Measurements from ENCODE around the gene EPB41L4A. TPM values are rescaled to one million over a fixed set of nuclear protein-coding genes. Genes with fewer than 3 reads are reported as not detected.
"Not testable (repeated sequence)": the region's sequence is repeated elsewhere in the genome, so short reads cannot be mapped to it uniquely, and the experiment has no call there.

The EPB41L4A gene, protein sequence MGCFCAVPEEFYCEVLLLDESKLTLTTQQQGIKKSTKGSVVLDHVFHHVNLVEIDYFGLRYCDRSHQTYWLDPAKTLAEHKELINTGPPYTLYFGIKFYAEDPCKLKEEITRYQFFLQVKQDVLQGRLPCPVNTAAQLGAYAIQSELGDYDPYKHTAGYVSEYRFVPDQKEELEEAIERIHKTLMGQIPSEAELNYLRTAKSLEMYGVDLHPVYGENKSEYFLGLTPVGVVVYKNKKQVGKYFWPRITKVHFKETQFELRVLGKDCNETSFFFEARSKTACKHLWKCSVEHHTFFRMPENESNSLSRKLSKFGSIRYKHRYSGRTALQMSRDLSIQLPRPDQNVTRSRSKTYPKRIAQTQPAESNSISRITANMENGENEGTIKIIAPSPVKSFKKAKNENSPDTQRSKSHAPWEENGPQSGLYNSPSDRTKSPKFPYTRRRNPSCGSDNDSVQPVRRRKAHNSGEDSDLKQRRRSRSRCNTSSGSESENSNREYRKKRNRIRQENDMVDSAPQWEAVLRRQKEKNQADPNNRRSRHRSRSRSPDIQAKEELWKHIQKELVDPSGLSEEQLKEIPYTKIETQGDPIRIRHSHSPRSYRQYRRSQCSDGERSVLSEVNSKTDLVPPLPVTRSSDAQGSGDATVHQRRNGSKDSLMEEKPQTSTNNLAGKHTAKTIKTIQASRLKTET
- total RNA-seq: 33.5 and 48.5 TPM in 2 replicates

DNA sequence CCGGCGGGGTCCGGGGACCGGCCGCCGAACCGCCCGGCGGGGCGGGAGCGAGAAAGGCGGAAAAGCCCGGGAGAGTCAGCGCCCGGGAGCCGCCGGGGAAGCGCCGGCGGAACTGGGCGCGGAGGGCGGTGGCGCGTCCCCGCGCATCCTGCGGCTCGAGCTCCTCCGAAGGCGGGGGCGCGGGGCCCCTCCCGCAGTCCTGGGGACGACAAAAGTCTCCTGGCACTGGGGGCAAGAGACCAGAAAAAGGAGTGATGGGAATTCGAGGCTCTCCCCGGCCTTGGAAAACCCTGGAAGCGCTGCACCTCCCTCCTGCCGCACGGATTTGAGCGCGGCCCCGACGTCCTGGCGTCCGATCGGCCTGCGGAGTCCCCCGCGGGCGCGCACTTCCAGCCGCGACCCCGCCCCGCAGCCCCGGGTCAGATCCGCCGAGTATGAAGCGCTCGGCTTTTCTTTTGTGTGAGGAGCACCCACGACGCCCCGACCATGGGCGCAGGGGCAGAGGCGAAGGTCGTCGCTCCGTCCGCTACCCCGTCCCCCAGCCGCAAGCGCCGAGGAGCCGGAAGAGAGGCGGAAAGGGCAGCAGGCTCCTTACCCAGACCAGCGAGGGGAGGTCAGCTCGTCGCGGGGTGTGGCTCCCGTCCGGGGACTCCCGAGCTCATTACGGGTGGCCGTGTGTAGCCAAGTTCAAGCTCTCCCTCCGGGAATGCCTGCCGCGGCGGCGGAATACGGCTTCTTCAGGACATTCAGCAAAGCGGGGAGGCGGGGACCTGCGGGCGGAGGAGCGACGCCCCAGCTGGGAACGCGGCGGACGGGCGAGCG lies at the start of gene EPB41L4A:
Gene EPB41L4A (minus strand): TSS at position 114 of the 822 bp plus-strand sequence. CDS start 238 bp downstream, outside the sequence.
- peak; percentile 75 for DNase-seq

DNA sequence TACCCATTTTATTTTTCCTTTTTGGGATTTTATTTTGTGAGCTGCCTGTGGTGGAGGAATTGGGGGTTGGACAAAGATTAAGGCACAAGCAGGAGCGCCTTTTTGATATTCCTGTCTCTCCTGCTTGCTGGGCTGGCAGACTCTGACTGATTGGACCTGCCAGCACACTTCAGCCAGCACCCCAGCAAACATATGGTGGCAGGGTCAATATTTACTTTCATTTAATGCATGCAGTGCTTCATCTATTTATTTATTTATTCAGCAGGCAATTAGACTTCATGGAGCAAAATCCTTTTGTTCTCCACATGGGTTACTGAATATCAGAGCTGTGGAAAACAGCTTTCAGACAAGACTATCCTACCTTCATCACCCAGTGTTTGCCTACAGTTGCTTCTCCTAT lies 48.4 kb upstream of the EPB41L4A start:
- no peak for DNase-seq

DNA sequence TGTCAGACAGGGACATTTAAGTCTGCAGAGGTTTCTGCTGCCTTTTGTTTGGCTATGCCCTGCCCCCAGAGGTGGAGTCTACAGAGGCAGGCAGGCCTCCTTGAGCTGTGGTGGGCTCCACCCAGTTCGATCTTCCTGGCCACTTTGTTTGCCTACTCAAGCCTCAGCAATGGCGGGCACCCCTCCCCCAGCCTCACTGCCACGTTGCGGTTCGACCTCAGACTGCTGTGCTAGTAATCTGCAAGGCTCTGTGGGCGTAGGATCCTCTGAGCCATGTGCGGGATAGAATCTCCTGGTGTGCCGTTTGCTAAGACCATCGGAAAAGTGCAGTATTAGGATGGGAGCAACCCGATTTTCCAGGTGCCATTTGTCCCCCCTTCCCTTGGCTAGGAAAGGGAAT lies 47.2 kb upstream of the EPB41L4A start:
- DNase-seq: not testable (repeated sequence)

DNA sequence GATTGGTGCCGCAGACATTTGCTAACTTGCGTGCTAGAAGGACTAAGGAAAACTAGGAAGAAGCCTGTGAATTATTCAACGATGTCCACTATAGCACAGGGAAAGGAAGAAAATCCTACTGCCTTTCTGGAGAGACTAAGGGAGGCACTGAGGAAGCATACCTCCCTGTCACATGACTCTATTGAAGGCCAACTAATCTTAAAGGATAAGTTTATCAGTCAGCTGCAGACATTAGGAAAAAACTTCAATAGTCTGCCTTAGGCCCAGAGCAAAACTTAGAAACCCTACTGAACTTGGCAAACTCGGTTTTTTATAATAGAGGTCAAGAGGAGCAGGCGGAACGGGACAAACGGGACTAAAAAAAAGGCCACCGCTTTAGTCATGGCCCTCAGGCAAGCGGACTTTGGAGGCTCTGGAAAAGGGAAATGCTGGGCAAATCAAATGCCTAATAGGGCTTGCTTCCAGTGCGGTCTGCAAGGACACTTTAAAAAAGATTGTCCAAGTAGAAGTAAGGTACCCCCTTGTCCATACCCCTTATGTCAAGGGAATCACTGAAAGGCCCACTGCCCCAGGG lies 28.2 kb upstream of the EPB41L4A start:
- DNase-seq: not testable (repeated sequence)

DNA sequence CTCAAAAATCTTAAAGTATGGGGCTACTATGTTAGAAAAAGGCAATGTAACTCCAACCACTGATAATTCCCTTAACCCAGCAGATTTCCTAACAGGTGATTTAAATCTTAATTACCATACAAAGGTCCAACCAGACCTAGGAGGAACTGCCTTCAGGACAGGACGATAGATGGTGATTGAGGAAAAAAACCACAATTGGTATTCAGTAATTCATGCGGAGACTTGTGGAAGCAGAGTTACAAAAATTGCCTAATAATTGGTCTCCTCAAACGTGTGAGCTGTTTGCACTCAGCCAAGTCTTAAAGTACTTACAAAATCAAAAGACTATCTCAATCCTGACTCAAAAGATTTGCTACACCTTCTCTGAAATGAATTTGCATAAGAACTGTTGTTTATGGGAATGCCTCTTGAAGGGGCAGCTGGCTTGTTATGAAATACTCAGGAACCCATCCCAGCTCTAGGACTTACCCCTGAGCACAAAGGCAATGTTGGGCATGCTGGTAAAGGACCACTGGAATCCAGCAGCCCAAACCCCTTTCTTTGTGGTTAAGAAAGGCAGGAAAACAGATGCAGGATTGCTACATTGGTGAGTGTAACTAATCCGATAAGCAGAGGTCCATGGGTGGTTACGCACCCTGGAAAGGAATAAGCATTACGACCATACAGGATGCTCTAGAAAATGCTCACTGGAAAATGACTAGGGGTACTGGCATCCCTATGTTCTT lies 26.7 kb upstream of the EPB41L4A start:
- no peak for DNase-seq

DNA sequence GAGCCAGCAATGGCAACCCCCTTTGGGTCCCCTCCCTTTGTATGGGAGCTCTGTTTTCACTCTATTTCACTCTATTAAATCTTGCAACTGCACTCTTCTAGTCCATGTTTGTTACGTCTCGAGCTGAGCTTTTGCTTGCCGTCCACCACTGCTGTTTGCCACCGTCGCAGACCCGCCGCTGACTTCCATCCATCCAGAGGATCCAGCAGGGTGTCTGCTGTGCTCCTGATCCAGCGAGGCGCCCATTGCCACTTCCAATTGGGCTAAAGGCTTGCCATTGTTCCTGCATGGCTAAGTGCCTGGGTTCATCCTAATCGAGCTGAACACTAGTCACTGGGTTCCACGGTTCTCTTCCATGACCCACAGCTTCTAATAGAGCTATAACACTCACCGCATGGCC lies 24.9 kb upstream of the EPB41L4A start:
- DNase-seq: not testable (repeated sequence)

DNA sequence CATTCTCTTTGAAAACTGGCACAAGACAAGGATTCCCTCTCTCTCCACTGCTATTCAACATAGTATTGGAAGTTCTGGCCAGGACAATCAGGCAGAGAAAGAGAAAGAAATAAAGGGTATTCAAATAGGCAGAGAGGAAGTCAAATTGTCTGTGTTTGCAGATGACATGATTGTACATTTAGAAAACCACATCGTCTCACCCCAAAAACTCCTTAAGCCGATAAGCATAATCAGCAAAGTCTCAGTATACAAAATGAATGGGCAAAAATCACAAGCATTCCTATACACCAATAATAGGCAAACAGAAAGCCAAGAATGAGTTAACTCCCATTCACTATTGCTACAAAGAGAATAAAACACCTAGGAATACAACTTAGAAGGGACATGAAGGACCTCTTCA lies 21.0 kb upstream of the EPB41L4A start:
- no peak for DNase-seq

DNA sequence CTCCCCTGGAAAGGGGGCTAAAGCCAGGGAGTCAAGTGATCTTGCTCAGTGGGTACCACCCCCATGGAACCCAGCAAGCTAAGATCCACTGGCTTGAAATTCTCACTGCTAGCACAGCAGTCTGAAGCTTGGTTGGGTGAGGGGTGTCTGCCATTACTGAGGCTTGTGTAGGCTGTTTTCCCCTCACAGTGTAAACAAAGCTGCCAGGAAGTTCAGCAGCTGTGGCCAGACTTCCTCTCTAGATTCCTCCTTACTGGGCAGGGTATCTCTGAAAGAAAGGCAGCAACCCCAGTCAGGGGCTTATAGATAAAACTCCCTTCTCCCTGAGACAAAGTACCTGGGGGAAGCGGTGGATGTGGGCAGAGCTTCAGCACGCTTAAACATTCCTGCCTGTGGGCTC lies 17.1 kb upstream of the EPB41L4A start:
- peak; percentile 19 for DNase-seq

DNA sequence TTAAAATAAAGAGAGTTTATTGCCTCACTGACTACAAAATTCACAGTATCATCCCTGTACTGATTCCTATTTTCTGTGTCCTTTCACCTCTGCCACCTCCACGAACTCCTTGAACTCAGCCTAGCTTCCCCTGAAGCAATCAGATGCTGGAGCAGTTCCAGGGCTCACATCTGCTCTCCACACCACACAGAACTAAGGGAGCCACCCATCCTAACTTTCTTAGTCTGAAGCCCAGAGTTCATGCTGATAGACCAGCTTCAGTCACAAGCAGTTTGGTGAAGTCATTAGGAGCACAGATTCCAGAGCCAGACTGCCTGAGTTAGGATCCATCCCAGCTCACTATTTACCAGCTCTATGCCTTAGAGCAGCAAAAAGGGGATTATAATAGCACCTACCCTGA lies 15.6 kb upstream of the EPB41L4A start:
- DNase-seq: no peak

DNA sequence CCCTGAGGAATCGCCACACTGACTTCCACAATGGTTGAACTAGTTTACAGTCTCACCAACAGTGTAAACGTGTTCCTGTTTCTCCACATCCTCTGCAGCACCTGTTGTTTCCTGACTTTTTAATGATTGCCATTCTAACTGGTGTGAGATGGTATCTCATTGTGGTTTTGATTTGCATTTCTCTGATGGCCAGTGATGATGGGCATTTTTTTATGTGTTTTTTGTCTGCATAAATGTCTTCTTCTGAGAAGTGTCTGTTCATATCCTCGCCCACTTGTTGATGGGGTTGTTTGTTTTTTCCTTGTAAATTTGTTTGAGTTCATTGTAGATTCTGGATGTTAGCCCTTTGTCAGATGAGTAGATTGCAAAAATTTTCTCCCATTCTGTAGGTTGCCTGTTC lies 7.1 kb upstream of the EPB41L4A start:
- DNase-seq: not testable (repeated sequence)

DNA sequence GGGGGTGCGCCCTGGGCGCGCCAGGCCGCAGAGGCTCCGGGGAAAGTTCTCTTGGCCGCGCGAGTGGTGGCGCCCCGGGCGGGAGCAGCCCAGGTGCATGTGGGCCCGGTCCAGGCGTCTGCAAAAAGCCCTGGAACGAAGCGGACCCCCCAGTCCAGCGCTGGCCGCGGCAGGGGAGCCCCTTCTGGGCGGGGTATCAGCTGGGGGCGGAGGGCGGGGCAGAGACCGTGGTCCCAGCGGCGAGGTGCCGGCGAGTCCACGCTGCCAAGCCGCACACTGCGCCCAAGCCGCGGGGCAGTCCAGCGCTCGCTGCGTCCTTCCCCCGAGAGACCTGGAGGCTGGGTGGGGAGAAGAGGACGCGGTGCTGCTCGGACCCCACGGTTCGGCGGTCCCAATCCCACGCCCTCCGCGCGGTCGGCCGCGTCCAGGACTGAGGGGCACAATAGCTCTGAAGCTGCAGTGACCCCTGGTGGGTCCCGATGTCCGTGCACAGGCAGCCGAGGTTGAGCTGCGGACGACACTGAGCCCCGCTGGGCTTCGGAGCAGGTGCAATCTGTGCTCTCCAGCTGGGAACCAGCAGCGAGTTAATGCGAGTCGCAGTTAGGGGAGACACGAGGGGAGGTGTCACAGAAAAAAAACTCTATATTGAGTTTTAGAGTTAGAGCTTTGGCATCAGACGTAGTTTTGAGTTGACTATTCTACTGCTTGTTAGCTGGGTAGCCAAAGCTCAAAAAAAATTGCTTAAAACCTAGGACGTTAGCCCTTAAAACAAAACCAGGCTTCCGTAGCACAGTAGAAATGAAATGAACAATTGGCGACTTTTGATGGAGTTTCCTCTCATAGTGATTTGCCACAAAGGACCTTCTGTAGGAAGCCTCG lies 1.1 kb upstream of the EPB41L4A start:
- DNase-seq: peak; percentile 91

DNA sequence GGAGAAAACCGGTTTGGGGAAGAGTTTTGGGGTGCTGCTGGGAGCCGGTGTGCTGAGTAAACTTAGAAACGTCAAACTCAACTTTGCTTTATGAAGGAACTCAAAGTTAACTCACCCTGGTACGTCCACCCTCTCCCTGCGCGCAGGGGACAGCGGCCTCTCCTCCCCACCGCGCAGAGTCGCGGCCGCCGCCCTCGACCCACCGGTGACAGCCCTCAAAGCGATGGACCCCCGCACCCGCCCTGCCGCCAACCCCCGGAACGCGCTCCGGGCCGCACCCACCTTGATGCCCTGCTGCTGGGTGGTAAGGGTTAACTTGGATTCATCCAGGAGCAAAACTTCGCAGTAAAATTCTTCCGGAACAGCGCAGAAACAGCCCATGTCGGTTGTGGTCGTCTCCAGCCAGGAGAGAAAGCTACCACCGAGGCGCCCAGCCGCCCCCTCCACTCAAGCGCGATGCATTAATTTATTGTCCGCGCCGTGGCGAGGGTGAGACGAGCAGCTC lies 366 bp downstream of the EPB41L4A start:
- DNase-seq: no peak

DNA sequence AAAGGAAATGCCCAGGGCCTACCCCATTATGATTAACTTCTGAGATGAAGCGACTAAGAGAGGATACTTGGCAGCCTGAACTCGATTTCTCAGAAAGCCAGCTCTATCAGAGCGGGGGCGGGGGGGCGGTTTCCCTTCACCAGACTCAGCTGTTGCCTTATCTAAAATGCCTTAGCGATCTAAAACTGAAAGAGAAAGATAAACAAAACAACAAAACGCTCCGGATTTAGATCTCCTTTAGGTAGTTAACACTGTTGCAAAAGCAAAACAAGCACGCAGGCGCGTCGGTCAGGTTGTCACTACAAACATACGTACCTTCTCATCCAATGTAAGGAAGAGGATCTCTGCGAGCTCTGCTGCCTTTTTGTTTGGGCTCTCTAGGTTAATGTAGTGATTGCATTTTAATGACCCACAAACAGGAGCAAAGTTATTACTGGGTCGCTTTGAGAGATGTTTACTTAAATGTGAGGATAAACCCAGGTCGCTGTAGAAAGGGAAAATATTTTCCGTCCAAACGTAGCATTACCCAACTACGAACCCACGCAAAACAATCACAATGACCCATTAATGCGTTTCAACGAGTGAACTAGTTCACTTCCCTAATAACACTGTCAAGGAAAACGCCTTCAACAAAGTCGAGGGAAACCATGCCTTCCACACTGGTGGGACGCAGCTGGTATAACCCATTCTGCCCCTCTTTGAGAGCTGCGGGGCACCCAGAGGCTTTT lies 982 bp downstream of the EPB41L4A start:
- DNase-seq: peak; percentile 68

DNA sequence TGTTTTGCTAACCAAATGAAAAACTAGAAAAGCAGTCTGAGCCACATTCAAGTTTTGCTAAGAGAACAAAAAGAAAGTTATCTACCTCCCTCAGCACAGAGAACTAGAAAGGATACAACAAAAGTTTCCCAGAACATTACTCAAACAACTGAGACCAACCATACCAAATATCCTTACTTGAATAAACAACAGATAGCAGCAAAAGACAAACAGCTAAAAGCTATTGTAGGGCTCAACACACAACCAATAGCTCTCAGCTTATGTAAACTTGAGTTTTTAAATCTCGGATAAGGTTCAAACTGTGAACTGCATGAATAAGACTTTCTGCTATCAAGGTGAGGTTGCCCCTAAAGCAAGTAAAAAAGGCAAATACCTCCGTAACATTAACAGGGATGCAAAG lies 3.5 kb downstream of the EPB41L4A start:
- DNase-seq: no peak

DNA sequence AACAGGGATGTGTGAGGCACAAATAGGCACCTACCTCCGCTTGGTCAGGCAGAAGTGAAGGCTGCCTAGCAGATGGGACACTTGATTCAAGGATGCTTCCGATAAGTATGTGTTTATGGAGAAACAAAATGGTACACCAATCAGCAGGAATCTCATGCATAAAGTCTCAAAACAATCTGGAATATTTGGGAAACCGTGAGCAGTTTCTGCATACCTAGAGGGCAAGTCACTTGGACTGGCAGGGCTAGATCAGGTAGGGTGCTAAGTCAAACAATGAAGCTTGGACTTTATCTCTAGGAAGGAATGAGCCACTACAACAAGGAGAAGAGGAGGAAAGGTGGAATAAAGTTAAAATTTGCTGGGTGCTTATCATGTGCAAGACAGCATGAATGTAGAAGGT lies 5.5 kb downstream of the EPB41L4A start:
- no peak for DNase-seq

DNA sequence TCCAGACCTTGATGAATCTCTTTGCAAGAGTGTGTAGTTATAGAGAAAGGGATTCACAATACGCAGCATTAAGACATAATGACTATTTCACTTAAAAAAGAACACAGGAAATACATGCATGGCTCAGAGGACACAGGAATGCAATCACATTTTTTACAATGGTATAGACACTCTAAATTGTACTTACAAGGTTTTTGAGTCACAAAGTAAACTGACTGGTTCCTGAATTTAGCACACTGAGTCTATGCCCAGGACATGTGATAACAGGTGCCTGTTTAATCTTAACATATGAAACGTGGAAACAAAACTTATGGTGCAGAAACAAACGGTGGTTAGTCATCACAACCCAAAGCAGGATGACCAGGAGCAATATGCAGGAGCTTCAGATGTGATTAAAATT lies 6.7 kb downstream of the EPB41L4A start:
- peak; percentile 70 for DNase-seq

DNA sequence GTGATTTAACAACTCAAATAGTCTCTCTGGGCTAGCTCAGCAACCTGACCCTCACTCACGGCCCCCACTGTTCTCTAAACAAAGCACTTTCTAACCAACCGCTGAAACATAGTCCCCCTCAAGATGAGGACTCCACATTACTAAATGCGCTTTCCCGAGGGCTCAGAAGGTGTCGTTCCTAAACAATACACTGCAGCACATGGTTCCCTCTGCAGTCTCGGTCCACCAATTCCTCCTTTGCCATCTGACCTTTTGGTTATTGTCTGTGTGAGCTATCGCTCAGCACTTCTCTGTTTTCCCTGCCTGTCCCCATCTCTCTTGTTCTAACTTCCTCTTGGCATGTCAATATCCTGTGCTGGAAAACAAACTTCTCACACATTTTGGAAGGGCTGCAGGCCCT lies 7.2 kb downstream of the EPB41L4A start:
- peak; percentile 49 for DNase-seq

DNA sequence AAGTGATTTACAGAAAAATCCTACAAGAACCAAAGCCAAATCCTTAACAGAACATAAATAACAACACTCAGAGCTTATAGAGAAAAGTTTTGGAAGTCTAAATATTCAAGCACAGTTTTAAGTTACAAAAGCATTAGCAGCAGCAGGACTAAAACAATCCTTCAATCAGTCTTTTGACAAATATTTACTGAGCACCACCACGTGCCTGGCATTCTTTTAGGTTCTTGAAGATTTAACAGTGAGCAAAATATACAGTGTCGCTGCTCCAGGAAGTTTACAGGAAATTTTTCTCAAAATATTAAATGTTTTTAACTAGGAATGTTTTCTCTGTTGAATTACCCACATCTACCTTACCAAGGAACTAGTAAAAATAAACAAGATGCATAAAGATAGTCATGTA lies 11.4 kb downstream of the EPB41L4A start:
- no peak for DNase-seq

DNA sequence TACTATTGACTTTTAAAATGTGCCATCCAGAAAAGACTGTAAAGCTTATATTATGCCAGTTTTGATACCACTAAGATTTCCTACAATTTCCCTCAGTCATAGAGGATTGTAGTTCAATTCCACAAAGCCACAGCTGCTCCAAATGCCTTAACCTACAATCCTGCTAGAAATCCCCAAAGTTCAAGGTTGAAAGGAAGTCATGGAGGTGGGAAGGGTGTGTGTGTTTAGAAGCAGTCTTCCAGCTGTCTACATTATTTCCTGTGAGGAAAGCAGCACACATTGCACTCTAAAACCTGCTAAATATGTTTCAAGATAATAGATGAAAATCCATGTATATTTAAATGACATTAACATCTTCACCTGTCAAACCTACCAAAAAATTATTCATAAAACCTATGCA lies 11.8 kb downstream of the EPB41L4A start:
- DNase-seq: peak; percentile 26

DNA sequence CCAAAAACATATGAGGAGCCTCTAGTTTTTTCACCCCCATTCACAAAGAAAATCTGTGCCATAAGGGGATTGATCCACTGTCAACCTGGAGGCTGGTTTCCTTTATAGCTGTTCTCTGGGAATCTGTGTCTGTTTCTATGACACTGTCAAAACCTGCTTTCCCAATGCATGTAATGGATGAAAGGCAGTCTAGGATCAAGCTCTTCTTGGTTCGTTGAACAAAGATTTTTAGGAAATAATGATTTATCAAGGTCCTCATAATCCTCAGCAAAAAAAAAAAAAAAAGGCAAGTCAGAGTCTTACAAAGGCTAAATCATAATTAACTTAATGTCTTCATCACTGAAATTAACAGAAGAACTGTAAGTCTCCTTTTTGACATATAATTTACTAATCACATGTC lies 16.0 kb downstream of the EPB41L4A start:
- DNase-seq: no peak

Data from dermis blood vessel endothelial cell (primary cell).